IPS DF 4.7 (cell line): Measurements from ENCODE around the gene MYO1D.
"Not testable (repeated sequence)": the region's sequence is repeated elsewhere in the genome, so short reads cannot be mapped to it uniquely, and the experiment has no call there.

Source experiments
- DNase-seq: peaks from one replicate; pipeline ENCODE4 v3.0.0-alpha.2; 2013; ENCODE audit warnings: low spot score; ENCODE audit errors: extremely low read depth

MYO1D gene

GRCh38 chr17:32470405-32471167 lies 406.3 kb downstream of the MYO1D start:
- no peak for DNase-seq

- no peak for DNase-seq
Observed at GRCh38 chr17:32467949-32468348, 409.0 kb downstream of the MYO1D start.

- no peak for DNase-seq
Observed at GRCh38 chr17:32464374-32464773, 412.6 kb downstream of the MYO1D start.

DNA sequence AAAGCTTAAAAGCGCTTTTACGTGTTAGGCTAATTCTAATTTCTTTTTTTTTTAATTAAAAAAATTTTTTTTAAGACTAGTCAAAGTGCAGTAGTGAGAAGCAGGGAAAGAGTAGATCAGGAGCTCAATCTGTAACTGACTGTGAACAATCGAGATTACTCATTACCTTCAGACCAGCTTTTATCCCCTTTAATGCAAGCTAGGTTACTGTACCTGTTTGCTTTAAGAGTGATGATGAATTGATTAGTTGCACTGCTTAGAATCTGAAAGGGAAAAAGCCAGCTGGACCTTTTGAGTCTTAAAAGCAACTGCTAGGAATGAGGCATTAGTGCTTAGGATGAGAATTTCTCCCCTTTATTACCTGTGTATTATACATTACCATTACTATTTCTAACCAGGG lies 413.6 kb downstream of the MYO1D start:
- DNase-seq: no peak

GRCh38 chr17:32461853-32462617 lies 414.9 kb downstream of the MYO1D start:
- DNase-seq: no peak

DNA sequence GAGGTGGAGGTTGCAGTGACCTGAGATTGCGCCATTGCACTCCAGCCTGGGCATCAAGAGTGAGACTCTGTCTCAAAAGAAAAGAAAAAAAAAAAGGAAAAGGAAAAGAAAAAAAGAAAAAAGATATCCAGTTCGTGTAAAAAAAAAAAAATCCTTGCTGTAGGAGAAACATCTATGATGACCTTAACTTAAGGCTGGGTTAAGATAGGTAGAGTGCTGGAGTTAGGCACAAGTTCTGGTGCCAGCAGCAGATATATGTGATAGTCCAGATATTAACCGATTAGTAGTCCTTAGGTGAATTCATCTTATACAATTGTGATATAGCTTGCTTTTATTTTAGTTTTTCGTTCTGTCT lies 415.4 kb downstream of the MYO1D start:
- DNase-seq: no peak

GRCh38 chr17:32460054-32460453 lies 416.9 kb downstream of the MYO1D start:
- DNase-seq: no peak

GRCh38 chr17:32458371-32458770 lies 418.6 kb downstream of the MYO1D start:
- no peak for DNase-seq

DNA sequence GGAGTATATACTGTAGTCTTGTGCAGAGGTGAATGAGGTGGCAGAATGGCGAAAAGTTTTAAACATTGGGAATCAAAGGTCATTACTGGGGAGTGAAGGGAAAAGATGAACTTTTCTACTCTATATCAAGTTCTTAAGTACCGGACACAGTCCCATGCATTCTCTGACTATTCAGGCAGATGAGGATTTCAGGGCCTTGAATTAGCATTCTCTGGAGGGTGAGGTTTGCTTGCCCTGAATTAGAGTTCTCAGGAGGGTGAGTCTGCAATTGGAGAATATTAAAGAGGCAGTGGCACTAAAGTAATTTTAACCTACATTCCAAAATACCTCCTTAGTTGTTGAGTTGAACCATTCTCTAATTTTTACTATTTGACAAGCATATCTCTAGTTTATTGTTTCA lies 423.6 kb downstream of the MYO1D start:
- no peak for DNase-seq

- DNase-seq: no peak
Observed at GRCh38 chr17:32452281-32452680, 424.6 kb downstream of the MYO1D start.

DNA sequence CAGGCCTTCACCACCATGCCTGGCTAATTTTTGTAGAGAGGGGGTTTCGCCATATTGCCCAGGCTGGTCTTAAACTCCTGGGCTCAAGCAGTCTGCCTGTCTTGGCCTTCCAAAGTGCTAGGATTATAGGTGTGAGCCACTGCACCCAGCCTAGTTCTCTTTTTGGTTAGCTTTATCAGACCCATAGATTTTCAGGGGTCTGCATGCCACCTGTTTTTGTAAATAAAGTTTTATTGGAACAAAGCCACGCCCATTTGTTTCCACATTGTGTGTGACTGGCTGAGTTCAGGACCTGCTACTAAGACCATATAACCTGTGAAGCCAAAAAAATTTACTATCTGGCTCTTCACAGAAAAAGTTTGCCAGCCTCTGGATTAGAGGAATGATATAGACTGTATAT lies 425.0 kb downstream of the MYO1D start:
- DNase-seq: no peak

DNA sequence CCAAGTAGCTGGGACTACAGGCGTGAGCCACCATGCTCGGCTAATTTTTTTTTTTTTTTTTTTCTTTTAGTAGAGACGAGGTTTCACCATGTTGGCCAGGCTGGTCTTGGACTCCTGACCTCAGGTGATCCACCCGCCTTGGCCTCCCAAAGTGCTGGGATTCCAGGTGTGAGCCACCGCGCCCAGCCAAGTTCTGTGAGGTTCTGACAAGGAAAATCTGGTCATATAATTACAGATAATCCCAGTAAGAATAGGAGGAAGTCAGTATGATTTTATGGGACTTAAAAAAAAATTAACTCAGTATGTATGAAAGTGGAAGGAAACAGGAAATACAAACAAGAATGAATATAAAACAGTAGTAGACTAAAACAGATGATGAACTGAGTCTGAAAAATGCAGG lies 426.5 kb downstream of the MYO1D start:
- not testable (repeated sequence) for DNase-seq

- DNase-seq: no peak
Observed at GRCh38 chr17:32449963-32450362, 427.0 kb downstream of the MYO1D start.

DNA sequence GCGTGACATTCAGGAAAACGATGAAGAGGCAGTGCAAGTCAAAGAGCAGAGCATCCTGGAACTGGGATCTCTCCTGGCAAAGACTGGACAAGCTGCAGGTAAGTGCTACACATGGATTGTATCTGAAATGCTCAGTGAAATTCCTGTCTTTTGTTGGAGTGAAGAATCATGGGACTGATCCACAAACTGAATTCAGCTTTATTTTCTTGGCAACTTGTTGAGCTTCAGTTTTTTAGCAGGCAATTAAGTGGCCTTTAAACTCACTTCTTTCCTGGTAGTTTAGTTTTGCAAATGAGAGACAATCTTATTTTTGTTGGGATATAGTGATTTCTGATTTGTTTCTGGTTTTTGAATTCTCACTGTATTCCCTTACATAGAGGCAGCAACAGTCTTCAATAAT lies 430.0 kb downstream of the MYO1D start:
- DNase-seq: no peak

GRCh38 chr17:32445971-32446370 lies 431.0 kb downstream of the MYO1D start:
- DNase-seq: no peak

- DNase-seq: no peak
Observed at GRCh38 chr17:32445497-32445896, 431.4 kb downstream of the MYO1D start.

DNA sequence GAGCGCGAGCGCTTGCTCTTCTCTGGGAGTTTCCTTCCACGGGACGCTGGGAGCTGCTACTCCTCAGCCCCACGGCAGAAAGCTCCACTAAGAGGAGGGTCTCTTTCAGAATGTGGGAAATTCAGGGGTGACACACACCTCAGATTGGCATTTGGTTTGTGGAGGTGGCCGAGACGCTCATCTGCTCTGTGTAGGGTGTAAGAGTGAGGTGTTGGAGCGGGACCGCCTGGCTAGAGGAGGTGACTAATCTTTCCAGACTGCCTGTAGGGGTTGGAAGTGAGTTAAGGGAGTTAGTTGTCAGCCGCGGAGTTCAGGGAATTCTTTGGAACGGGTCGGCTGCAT lies 431.9 kb downstream of the MYO1D start:
- DNase-seq: no peak

DNA sequence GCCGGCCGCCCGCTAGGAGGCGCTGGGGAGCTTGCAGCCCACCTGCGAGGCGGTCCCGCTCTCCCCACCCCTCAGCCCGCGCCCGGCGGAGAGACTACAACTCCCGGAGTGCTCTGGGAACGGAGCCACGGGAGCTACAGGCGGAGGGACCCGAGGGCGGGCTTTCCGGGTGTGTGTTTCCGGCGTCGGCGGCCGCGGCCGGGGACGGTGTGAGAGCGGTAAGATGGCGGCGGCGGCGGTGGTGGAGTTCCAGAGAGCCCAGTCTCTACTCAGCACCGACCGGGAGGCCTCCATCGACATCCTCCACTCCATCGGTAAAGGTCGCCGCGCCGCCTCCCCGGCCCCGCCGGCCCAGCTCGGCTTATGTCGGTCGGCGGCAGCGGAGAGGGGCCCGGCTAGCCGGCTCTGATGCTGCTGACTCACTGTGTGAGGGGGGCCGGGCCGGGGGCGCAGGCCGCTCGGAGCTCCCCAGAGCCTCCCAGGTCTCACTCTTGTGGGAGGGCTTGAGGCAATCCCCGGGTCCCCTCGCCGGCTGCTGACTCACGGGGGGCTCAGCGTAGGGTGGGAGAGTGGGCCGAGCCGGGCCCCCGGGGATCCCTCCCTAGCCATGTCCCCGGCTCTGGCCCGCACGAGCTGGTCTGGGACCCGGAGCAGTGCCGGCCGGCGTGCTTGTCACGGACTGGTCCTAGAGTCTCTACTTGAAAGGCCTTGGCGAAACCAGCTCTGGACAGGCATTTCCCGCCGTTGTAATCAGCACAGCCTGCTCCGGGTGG lies 432.4 kb downstream of the MYO1D start, which contains the start of gene PSMD11:
TSS of gene PSMD11 (plus strand) at position 210 of the 773 bp plus-strand sequence. CDS start at position 224, 14 bp downstream.
- DNase-seq: peak; percentile 84

- no peak for DNase-seq
Observed at GRCh38 chr17:32443827-32444300, 433.1 kb downstream of the MYO1D start.
